IMR-90 (cell line): ENCODE measurements around the gene TNF.

Source experiments
- MAFK ChIP-seq: IDR thresholded peaks from 2 replicates; pipeline ENCODE4 v1.6.1; 2012; ENCODE audit warnings: low read depth, low read length, improper control_type of control experiment
- MAZ ChIP-seq: IDR thresholded peaks from 2 replicates; pipeline ENCODE4 v1.6.1; 2012; ENCODE audit warnings: low read depth, mild to moderate bottlenecking, low read length, improper control_type of control experiment, moderate library complexity, borderline replicate concordance
- MXI1 ChIP-seq: IDR thresholded peaks from 2 replicates; pipeline ENCODE4 v1.6.1; 2012; ENCODE audit warnings: low read depth, mild to moderate bottlenecking, low read length, moderate library complexity, borderline replicate concordance
- NFE2L2 ChIP-seq: fragments of 150-350 bp; IDR thresholded peaks from 2 replicates; pipeline ENCODE4 v1.6.1; 2016; ENCODE audit warnings: low read depth, mild to moderate bottlenecking, low read length
- POLR2A ChIP-seq: IDR thresholded peaks from 2 replicates; pipeline ENCODE4 v1.6.1; 2012; ENCODE audit warnings: mild to moderate bottlenecking, low read depth, low read length
- RAD21 ChIP-seq: IDR thresholded peaks from 2 replicates; pipeline ENCODE4 v1.6.1; 2012; ENCODE audit warnings: low read length, improper control_type of control experiment
- RCOR1 ChIP-seq: IDR thresholded peaks from 2 replicates; pipeline ENCODE4 v1.6.1; 2012; ENCODE audit warnings: mild to moderate bottlenecking, low read length, improper control_type of control experiment; ENCODE audit not compliant: insufficient replicate concordance
- TF ChIP-seq, protein P1 (sequence below): conservative IDR thresholded peaks from 2 replicates; pipeline ENCODE4 v1.5.1; 2012; ENCODE audit warnings: mild to moderate bottlenecking, low read depth, low read length, improper control_type of control experiment

DNA sequence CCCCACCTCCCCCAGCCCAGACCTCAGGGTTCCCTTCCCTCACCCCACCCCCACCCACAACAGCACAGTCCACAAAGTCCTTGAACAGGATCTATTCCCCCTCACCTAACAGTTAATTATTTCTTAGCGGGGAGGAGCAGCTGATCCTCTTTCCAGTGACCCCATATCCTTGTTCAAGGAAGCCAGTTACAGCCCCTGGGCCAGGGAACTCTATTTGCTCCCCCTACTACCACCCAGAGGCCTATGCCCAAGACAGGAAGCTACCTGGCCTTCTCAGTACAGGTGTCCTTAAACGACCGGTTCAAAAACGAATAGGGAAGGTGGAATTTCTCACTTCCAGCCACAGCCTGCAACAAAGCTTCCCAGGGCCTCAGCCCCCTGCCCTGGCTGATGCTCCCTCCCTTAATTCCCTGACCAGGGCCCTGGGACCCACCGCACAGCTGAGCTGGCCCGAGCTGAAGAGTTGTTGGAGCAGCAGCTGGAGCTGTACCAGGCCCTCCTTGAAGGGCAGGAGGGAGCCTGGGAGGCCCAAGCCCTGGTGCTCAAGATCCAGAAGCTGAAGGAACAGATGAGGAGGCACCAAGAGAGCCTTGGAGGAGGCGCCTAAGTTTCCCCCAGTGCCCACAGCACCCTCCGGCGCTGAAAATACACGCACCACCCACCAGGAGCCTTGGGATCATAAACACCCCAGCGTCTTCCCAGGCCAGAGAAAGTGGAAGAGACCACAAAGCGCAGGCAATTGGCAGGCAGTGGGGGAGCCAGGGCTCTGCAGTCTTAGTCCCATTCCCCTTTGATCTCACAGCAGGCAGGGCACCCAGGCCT, 45.8 kb upstream of the TNF start:
- TF ChIP-seq, protein P1, sequence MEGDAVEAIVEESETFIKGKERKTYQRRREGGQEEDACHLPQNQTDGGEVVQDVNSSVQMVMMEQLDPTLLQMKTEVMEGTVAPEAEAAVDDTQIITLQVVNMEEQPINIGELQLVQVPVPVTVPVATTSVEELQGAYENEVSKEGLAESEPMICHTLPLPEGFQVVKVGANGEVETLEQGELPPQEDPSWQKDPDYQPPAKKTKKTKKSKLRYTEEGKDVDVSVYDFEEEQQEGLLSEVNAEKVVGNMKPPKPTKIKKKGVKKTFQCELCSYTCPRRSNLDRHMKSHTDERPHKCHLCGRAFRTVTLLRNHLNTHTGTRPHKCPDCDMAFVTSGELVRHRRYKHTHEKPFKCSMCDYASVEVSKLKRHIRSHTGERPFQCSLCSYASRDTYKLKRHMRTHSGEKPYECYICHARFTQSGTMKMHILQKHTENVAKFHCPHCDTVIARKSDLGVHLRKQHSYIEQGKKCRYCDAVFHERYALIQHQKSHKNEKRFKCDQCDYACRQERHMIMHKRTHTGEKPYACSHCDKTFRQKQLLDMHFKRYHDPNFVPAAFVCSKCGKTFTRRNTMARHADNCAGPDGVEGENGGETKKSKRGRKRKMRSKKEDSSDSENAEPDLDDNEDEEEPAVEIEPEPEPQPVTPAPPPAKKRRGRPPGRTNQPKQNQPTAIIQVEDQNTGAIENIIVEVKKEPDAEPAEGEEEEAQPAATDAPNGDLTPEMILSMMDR, result no peak
- TF ChIP-seq NFE2L2 (no peak), POLR2A (no peak), MAFK (no peak), MXI1 (no peak), MAZ (no peak), RAD21 (no peak), RCOR1 (no peak)
